Cardiac fibroblast (primary cell): ENCODE measurements around the gene PRICKLE4.

Experiments
- DNase-seq, 2 donors: peaks; one replicate each; pipeline versions ENCODE4 v3.0.0 to v3.0.0-alpha.2; 2010; ENCODE audit warnings: low read depth in 2 of 2
- H3K4me3 ChIP-seq, 2 donors: replicated peaks in 1 of 2; 1 replicate in 1 of 2; 2 replicates in 1 of 2; pipeline ENCODE4 v1.5.1; 2011; ENCODE audit warnings: low read depth in 2 of 2, low read length in 2 of 2, mild to moderate bottlenecking in 2 of 2, moderate library complexity in 1 of 2
- TF ChIP-seq, protein P1 (sequence below): IDR thresholded peaks from one replicate; pipeline ENCODE4 v1.5.1; 2011; ENCODE audit warnings: low read depth, mild to moderate bottlenecking, low read length, inconsistent platforms

The PRICKLE4 gene

DNA sequence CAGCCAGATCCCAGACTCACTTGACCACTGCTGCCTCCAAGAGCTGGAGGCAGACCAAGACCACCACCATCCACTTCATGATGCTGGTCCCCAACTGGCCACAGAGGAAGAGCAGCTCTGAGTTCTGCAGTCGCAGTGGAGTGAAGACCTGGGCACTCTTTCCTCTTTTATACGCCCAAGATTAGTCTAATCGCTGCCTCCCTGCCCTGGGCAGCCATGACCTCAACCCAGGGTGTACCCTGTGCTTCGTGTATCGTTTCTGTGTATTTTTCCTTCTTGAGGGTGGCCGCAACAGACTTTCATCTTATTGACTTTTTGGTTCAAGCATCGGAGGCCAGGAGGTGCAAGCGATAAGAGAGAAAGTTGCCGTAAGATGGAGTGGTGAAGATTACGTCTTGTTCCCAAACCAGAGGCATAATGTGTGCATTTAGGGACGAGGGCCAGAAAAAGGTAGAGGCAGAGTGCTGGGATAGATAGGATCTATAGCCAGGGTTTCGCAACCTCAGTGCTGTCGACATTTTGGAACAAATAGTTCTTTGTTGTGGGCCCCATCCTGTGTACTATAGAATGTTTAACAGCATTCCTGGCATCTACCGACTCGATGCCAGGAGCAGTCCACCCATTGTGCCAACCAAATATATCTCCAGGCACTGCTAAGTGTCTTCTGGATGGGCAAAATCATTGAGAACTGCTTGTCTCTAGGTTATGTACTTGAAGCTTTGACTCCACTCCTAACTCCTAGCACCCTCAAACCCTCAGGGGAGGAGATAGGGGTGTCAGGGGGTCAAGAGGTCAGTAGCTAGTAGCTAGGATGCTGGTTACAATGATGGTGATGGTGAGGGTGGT, 33.1 kb upstream of the PRICKLE4 start, which contains the start of gene PGC:
Gene PGC, minus strand, starts transcription at position 142 of the 846 bp plus-strand sequence. Its CDS starts 63 bp downstream, at position 79.
- TF ChIP-seq, protein P1, sequence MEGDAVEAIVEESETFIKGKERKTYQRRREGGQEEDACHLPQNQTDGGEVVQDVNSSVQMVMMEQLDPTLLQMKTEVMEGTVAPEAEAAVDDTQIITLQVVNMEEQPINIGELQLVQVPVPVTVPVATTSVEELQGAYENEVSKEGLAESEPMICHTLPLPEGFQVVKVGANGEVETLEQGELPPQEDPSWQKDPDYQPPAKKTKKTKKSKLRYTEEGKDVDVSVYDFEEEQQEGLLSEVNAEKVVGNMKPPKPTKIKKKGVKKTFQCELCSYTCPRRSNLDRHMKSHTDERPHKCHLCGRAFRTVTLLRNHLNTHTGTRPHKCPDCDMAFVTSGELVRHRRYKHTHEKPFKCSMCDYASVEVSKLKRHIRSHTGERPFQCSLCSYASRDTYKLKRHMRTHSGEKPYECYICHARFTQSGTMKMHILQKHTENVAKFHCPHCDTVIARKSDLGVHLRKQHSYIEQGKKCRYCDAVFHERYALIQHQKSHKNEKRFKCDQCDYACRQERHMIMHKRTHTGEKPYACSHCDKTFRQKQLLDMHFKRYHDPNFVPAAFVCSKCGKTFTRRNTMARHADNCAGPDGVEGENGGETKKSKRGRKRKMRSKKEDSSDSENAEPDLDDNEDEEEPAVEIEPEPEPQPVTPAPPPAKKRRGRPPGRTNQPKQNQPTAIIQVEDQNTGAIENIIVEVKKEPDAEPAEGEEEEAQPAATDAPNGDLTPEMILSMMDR: no peak
- DNase-seq: peak in 1 of 2 donors; percentile 23
- H3K4me3 ChIP-seq: no peak within 1 kb of the TSS

DNA sequence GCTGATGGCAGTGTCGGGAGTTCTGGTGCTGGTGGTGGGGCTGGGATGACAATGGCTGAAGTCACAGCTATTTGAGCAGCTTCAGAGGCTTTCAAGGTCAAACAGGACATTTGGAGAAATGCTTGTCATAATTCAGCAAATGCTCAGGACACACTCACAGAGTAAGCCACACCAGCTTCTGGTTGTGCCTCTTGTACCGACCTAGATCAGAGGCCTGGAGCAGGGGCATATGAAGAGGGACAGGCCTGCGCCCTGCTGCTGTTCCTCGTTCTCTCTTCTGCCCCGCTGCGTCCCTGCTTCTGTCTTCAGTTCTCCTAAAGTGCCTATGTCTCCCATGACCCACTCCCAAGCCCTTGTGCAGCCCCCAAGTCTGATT, 32.5 kb upstream of the PRICKLE4 start:
- no peak overlapping the region for H3K4me3 ChIP-seq
- TF ChIP-seq, protein P1: no peak
- DNase-seq: no peak

DNA sequence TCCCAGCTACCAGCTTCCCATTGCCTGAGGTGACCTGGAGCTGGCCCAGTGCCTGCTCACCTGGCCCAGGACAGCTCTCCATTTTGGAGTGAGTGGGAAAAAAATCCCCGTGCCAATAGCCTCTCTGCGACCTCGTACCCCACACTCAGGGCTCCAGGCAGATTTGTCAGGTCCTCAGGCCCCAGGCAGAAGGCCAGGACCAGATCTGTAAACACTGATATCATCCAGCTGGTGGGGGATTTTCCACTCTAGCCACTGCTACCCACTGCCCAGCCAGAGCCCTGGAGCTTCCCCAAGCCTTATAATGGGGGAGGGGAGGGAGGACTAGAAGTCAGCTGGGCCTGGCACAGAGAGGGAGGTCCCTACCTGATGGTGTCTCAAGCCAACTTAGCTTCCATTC, 32.0 kb upstream of the PRICKLE4 start:
- H3K4me3 ChIP-seq: no peak overlapping the region
- no peak for DNase-seq
- TF ChIP-seq, protein P1: no peak

- no peak for DNase-seq
- H3K4me3 ChIP-seq: no peak overlapping the region
- TF ChIP-seq, protein P1: no peak
Observed at GRCh38 chr6:41750374-41750773, 30.2 kb upstream of the PRICKLE4 start.

DNA sequence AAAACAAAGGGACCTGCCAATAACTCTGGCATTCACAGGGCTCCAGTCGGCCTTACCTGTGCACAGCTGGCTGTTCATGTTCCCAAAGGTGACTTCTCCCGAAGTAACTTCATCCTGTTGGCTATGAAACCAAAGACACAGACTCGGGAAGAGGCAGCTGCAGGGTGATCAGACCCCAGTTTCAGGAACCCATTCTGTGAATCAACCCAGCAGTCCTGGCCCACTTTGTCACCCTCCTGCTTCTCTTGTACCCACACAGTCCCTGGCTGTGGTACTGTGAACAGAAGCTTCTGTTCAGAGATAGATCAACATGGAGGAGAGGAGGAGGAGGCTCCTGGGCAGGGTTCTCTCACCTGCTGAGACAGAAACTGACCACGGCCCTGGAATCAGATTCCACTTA, 24.7 kb upstream of the PRICKLE4 start:
- no peak for DNase-seq
- TF ChIP-seq, protein P1: no peak
- H3K4me3 ChIP-seq: no peak overlapping the region

DNA sequence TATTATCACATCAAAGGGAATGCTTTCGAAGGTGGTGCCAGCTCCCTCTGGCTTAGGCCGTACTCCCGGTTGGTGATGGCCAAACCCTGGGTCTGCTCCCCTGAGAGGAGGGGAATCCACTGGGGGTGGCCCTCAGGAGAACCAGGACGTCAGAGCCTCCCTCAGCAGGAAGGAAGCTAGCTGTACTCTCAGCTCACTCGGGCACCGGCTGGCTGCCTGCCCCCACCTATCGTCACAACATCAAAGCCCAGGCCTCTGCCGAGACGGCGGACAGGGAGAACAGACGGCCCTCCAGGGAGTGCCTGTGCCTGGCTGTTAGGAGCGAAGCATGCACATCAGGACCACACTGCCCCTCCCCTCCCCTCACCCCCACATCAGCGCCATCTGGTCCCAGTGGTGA, 24.2 kb upstream of the PRICKLE4 start:
- TF ChIP-seq, protein P1: no peak
- H3K4me3 ChIP-seq: no peak overlapping the region
- DNase-seq: no peak
